Suprapubic skin (tissue), 3 donors: ENCODE data around the gene ARF6.

Source experiments
- POLR2A ChIP-seq, 2 donors: fragments of 450-650 bp; IDR thresholded peaks; one replicate each; pipeline ENCODE4 v1.6.1; 2017; ENCODE audit warnings: antibody characterized with exemption in 2 of 2, mild to moderate bottlenecking in 2 of 2, moderate library complexity in 2 of 2
- TF ChIP-seq, protein P1 (sequence below), 2 donors: fragments of 200-600 bp in 1 of 2; fragments of 450-650 bp in 1 of 2; sonication (generic) in 1 of 2; IDR thresholded peaks; one replicate each; pipeline ENCODE4 v1.5.1; 2016 to 2019; ENCODE audit warnings: antibody characterized with exemption in 2 of 2, mild to moderate bottlenecking in 1 of 2, moderate library complexity in 1 of 2

DNA sequence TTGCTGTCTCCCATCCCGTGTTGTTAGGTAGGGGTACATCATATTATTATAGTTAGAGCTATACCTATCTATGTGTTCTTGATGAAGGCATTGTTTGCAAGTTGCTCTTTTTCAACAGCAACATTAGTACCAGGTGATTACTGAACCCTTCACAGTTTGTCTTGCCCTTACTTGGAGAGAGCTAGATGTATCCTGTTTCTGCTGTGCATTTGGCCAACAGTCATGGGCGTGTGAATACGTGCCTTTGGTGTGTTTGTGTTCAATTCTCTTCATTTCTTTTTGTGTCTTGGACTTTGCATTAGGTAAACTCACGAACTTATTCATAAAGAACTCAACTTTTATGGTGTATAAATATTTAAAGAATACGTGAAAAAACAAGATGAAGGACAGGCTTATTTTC lies 14.3 kb downstream of the ARF6 start:
- TF ChIP-seq, protein P1, sequence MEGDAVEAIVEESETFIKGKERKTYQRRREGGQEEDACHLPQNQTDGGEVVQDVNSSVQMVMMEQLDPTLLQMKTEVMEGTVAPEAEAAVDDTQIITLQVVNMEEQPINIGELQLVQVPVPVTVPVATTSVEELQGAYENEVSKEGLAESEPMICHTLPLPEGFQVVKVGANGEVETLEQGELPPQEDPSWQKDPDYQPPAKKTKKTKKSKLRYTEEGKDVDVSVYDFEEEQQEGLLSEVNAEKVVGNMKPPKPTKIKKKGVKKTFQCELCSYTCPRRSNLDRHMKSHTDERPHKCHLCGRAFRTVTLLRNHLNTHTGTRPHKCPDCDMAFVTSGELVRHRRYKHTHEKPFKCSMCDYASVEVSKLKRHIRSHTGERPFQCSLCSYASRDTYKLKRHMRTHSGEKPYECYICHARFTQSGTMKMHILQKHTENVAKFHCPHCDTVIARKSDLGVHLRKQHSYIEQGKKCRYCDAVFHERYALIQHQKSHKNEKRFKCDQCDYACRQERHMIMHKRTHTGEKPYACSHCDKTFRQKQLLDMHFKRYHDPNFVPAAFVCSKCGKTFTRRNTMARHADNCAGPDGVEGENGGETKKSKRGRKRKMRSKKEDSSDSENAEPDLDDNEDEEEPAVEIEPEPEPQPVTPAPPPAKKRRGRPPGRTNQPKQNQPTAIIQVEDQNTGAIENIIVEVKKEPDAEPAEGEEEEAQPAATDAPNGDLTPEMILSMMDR (IDR thresholded peaks at IDR 0.05), result no peak
- no peak for TF ChIP-seq POLR2A (IDR thresholded peaks at IDR 0.05)
